Amygdala (tissue), 56 donors: ENCODE results near the gene AGFG2.
A peak's percentile ranks its signal among the peaks of the same experiment; 100 is the strongest.

Source experiments
- DNase-seq, 56 donors: peaks; one replicate each; lab custom pipeline; 2025; lab: John Stamatoyannopoulos, UW

AGFG2 gene

GRCh38 chr7:100582650-100583049 lies 43.6 kb downstream of the AGFG2 start:
- DNase-seq: no peak

- peak in 19 of 56 donors; percentile 15 to 60 (median 26) for DNase-seq
These were observed 44.4 kb downstream of the AGFG2 start for GRCh38 chr7:100583132-100584053.

- no peak for DNase-seq
These were observed 45.2 kb downstream of the AGFG2 start for GRCh38 chr7:100584054-100584682.

- DNase-seq: no peak
These were observed 45.9 kb downstream of the AGFG2 start for GRCh38 chr7:100584683-100585510.

GRCh38 chr7:100585511-100586265 lies 46.7 kb downstream of the AGFG2 start, which contains the start of gene LRCH4:
Gene LRCH4 (minus strand): TSS chr7:100586129. CDS start chr7:100586100, 29 bp downstream.
- peak in 11 of 56 donors; percentile 59 to 94 (median 65) for DNase-seq

- DNase-seq: peak; percentile 96 to 100 (median 100)
These were observed 47.4 kb downstream of the AGFG2 start, which contains the start of gene FBXO24 for GRCh38 chr7:100586266-100587025. Gene FBXO24 (plus strand): TSS chr7:100586328. CDS start chr7:100586626, 298 bp downstream.

- DNase-seq: peak in 2 of 56 donors; percentile 6 to 19
These were observed 49.4 kb downstream of the AGFG2 start for GRCh38 chr7:100588438-100588837.

- no peak for DNase-seq
These were observed 50.4 kb downstream of the AGFG2 start for GRCh38 chr7:100589341-100589947.

- no peak for DNase-seq
These were observed 51.2 kb downstream of the AGFG2 start for GRCh38 chr7:100590077-100590737.

- no peak for DNase-seq
These were observed 52.6 kb downstream of the AGFG2 start for GRCh38 chr7:100591596-100591995.

- no peak for DNase-seq
These were observed 56.2 kb downstream of the AGFG2 start for GRCh38 chr7:100595188-100595587.

- DNase-seq: no peak
These were observed 59.4 kb downstream of the AGFG2 start for GRCh38 chr7:100598425-100598824.

- no peak for DNase-seq
These were observed 61.1 kb downstream of the AGFG2 start for GRCh38 chr7:100599911-100600729.

- no peak for DNase-seq
These were observed 61.7 kb downstream of the AGFG2 start for GRCh38 chr7:100600730-100601038.

- no peak for DNase-seq
These were observed 64.1 kb downstream of the AGFG2 start for GRCh38 chr7:100602889-100603725.

GRCh38 chr7:100603726-100604027 lies 64.7 kb downstream of the AGFG2 start:
- DNase-seq: no peak
